ENCODE results near the gene MAN2C1. TPM values are rescaled to one million over a fixed set of nuclear protein-coding genes. Genes with fewer than 3 reads are reported as not detected.

The MAN2C1 gene
- total and polyA plus RNA-seq, 9 of the 15 experiments (the other 6 are each of a cell fraction or from before 2014, with no cell fraction given) = 2.0 to 141 (median 39.9) TPM

GRCh38 chr15:75367913-75368688 is at the start of gene MAN2C1 (continued):
- TF ChIP-seq STAT5A (IDR thresholded peaks at IDR 0.05; ENCODE audit: borderline replicate concordance, low read length) (peak; percentile 19; the same call in 1 of the 2 replicates), MYBL2 (IDR thresholded peaks at IDR 0.05; ENCODE audit: low read depth) (no peak), MYBL2 (CRISPR knock-in tag; IDR thresholded peaks at IDR 0.05; ENCODE audit: borderline replicate concordance) (no peak), RBM25 (IDR thresholded peaks at IDR 0.05; ENCODE audit: low read depth, low read length, severe bottlenecking) (no peak), ZKSCAN8 (CRISPR knock-in tag; IDR thresholded peaks at IDR 0.05) (no peak), SIX5 (IDR thresholded peaks at IDR 0.05; ENCODE audit: borderline replicate concordance in 1 of 2, insufficient read depth in 1 of 2, low read depth in 1 of 2, low read length in 2 of 2) (peak; percentile 20 to 48; a peak in 3 of 4 replicates), MLX (CRISPR knock-in tag; conservative IDR thresholded peaks at IDR 0.05) (no peak), BHLHE40 (IDR thresholded peaks at IDR 0.05; ENCODE audit: low read length) (0 out of 2 replicates have a peak, but pooled peaks have one; percentile 18), TAF9B (IDR thresholded peaks at IDR 0.05; ENCODE audit: partially characterized antibody) (peak; percentile 97), HDAC1 (IDR thresholded peaks at IDR 0.05) (peak in 1 of 2 experiments; percentile 84; a peak in 2 of 4 replicates), TBP (optimal IDR thresholded peaks at IDR 0.05; ENCODE audit: low read depth, low read length) (peak; percentile 88), DPF2 (IDR thresholded peaks at IDR 0.05) (no peak), IFI16 (CRISPR knock-in tag; IDR thresholded peaks at IDR 0.05) (no peak), ZNF318 (IDR thresholded peaks at IDR 0.05; ENCODE audit: borderline replicate concordance in 1 of 2, low read depth in 1 of 2) (no peak)
